ENCODE data around the gene KRT80.

Gene KRT80

GRCh38 chr12:52198454-52199215, 6.8 kb upstream of the KRT80 start:
- DNase-seq (ENCODE audit: low spot score): no peak

- DNase-seq (ENCODE audit: low spot score): no peak
Measured at GRCh38 chr12:52197371-52198231, 5.8 kb upstream of the KRT80 start.

DNA sequence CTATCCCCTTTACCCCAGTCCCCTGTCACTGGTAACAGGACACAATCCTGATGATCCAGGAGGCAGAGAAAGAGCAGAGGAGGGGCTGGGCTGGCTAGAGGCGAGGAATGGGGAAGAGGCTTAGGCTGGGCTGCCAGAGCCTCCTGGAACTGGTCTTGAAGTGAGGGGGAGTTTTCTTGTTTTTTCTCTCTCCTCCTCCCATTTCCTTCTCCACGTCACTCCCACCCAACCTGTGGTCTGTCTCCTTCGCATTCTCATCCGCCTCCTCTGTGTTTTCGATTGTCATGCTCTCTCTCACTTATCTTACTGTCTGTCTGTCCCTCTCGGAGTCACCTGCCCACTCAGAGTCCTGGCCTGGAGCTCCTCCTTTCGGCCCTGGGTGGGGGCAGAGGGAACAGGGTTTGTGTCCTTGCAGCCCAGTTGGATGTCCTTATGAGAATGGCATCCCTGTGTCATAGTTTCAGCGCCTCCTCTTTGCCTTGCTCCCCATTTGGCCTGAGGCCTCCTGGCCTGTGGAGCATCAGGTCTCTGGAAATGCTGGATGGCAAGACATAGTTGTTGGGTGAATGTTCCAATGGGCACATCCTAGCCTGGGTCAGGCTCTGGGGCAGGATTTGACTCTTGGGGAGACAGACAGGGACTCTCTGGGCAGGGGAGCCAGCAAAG, 3.4 kb upstream of the KRT80 start:
- DNase-seq (ENCODE audit: low spot score): no peak

GRCh38 chr12:52193991-52194390, 2.2 kb upstream of the KRT80 start:
- no peak for DNase-seq (ENCODE audit: low spot score)

DNA sequence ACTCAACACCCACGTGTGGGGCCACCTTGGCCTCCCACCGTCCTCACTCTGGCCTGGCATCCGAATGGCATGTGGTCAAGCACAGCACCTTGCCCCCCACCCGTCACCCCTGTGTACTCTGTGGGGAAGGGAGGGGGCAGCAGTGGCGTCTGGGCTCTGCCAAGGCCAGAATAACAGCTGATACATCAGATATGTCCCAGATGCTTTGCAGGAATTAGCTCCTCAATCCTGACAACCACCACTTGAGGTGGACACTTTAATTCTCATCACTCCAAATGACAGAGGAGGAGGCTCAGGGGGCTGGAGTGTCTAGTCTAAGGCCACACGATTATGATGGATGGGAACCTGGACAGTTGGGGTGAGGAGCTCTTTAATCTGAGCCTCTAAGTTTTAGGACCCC, 1.7 kb upstream of the KRT80 start:
- DNase-seq (ENCODE audit: low spot score): no peak

DNA sequence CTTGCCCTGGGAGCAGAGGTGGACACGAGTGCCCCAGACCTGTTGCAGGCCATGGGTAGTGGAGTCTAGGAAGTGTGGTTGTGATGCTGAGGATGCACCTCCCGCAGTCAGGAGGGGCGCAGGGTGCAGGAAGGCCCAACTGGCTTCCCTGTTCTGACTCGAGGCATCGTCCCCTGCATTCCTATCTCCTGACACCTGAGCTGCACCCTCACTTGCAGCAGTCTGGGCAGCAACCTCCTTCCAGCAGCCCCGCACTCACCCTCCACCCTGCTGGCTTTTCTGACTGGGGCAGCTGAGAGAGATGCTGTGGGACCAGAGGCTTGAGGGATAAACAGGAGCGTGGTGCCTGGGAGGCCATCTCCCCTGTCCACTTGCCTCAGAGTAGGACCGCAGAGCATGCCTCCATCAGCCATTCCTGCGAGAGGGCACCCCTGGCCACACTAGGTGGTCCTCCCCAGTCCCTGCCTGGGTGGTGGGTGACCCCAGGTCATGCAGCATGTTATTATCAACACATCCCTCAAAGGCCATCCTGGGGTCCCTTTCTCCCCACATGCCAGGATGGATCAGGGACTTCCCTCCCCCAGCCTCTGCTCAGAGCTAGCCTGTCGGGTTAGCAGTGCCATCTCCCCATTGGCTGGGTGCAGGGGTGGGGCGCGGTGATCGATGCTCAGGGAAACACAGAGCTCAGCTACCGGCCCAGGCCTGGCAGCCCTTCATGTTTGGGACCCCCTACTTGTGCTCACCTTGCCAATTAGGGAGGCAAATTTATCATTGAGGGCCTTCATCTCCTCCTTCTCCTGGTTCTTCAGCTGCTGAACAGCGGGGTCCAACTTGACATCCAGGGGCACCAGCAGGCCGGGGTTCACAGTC, 719 bp downstream of the KRT80 start:
- DNase-seq (ENCODE audit: low spot score): no peak

- DNase-seq (ENCODE audit: low spot score): no peak
Measured at GRCh38 chr12:52189376-52190174, 2.2 kb downstream of the KRT80 start.

- no peak for DNase-seq (ENCODE audit: low spot score)
Measured at GRCh38 chr12:52188658-52189057, 3.2 kb downstream of the KRT80 start.

- DNase-seq (ENCODE audit: low spot score): no peak
Measured at GRCh38 chr12:52187640-52188039, 4.2 kb downstream of the KRT80 start.

- no peak for DNase-seq (ENCODE audit: low spot score)
Measured at GRCh38 chr12:52187206-52187605, 4.6 kb downstream of the KRT80 start.

DNA sequence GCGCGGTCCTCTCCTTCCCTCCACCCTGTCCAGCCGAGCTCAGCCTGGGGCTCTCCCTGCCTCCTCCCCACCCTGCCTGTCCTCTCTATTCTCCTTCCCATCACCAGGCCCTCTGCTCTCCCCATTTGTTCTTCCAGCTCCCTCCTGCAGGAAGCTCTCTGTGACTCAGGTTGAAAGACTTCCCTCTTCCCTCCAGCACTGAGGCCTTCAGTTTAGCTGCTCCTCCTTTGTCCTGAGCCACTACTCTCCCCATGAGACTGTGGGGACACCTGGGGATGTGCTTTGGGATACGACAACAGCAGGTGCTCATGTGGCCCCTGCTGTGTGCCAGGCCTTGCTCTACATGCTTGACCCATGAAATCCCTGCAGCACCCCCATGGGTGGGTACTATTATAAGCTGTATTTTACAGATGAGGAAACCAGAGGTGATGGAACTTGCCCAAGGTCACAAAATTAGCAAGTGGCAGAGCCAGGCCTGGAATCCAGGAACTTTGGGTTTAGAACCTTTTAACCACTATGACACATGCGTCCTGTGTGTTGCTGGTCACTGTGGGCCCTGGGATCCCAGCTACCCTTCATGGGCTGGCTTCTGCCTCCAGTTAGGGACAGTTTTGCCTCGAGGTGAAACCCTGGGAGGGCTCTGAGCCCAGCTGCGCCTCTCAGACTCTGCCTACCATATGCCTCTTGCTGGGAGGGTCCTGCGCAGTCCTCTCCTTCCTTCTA, 5.5 kb downstream of the KRT80 start:
- DNase-seq (ENCODE audit: low spot score): no peak

DNA sequence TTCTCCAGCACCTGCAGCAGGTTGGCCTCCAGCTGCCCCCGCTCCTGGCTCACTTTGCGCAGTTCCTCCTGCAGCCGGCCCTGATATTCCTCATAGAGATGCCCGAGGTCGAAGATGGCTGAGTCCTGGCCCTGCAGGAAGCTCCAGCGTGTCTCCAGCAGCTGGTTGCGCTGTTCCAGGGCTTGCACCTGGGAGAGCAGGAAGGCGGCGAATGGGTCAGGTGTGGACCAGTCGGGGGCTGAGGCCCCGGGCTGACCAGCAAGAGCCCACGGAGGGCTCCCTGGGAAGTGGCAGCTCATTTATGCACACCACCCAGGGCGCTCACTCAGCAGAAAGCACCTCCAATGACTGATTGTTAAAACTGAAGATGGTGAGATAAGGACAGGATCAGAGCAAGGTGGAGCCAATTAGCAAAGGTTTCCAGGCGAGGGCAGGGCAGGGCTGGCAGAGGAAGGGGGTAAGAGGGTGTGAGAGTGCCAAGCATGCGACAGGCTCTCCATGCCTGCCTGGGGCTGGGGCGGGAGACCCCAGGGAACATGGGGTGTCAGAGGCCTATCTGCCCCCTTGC, 6.3 kb downstream of the KRT80 start:
- DNase-seq (ENCODE audit: low spot score): no peak

DNA sequence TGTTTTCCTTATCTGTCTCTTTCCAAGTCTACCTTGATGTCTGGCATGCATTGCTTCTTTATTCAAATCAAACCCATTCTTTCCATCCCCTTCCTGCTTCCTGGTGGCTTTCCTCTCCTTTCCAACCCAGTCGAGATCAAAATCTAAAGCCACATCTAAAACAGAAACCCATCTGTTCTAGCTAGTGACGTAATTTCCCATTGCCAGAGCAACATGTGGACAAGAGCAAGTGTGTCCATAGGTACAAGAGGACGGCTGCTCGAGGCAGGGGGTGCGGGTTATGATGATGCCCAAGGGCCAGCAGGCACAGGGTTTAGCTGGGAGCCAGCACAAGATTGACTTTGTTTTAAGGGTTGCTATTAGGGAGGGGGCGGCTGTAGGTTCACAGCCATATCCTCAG, 7.0 kb downstream of the KRT80 start:
- DNase-seq (ENCODE audit: low spot score): no peak

- DNase-seq (ENCODE audit: low spot score): no peak
Measured at GRCh38 chr12:52183971-52184370, 7.8 kb downstream of the KRT80 start.

DNA sequence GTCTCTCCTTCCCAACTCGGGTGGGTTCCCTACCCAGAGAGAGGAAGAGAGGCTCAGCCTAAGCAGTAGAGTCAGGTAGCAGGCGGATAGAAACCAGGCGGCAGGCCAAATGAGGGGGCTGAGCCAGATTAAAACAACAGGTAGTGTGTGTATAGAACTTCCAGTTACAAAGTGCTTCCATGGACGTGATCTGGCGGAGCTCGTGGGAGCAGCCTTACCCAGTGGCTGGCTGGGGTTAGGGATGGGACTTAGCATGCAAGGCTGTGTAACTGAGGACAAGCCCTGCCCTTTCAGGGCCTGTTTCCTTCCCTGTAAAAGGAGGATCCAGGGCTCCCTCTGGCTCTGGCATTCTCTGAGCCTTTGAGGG, 8.3 kb downstream of the KRT80 start:
- DNase-seq (ENCODE audit: low spot score): no peak

- DNase-seq (ENCODE audit: low spot score): no peak
Measured at GRCh38 chr12:52182898-52183543, 8.8 kb downstream of the KRT80 start.

DNA sequence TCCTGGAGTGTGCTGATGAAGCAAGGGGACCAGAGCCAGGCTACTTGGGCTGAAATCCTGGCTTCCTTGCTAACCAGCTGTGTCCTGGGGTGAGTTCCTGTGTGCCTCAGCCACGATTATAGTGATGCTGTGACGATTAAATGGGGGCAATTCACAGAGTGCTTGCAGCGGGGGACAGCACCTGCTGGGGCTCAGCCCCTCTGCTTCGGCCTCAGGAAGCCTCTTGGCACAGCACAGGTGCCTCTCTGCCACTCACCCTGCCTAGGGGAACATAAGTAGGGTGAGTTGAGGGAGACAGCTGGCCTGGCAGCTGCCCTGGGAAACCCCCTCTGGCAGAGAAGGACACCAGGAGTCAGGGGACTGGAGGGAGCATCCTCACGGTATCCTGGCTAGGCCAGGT, 9.4 kb downstream of the KRT80 start:
- no peak for DNase-seq (ENCODE audit: low spot score)

- DNase-seq (ENCODE audit: low spot score): no peak
Measured at GRCh38 chr12:52181746-52182145, 10.1 kb downstream of the KRT80 start.

GRCh38 chr12:52180971-52181628, 10.7 kb downstream of the KRT80 start:
- no peak for DNase-seq (ENCODE audit: low spot score)

All from HuH-7 (cell line).